Activated CD4-positive, alpha-beta T cell treated with anti-CD3 and anti-CD28 coated beads for 24 hours (primary cell): ENCODE results near the gene GPC3.
"Not testable (repeated sequence)": the region's sequence is repeated elsewhere in the genome, so short reads cannot be mapped to it uniquely, and the experiment has no call there.

Source experiments
- DNase-seq, 2 donors: peaks; one replicate each; pipeline ENCODE4 v3.0.0-alpha.2; 2020; ENCODE audit warnings: low read depth in 2 of 2

GPC3 gene

GRCh38 chrX:133771086-133771646 is 214.2 kb downstream of the GPC3 start:
- no peak for DNase-seq

- not testable (repeated sequence) for DNase-seq
Measured at GRCh38 chrX:133762976-133763548, 222.3 kb downstream of the GPC3 start.

GRCh38 chrX:133754657-133755056 is 230.7 kb downstream of the GPC3 start:
- DNase-seq, result no peak

DNA sequence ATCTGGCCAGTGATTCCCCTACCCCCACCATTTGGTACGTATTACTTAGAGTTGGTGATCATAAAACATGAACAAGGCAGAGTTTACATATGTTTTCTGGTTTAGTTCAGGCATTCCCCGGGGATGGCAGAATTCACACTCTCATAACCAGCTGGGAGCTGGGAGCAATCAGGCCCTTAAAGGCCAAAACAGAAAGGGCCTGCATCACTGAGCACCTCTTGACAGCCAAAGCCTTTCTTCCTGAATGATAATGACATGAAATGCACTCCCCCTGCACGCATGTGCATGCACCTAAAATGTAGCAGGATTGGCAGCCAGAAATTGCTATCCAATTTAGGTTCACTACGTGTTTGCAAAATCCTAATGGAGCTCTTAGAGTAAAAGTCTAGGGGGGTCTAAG is 235.4 kb downstream of the GPC3 start:
- no peak for DNase-seq

- DNase-seq, result no peak
Measured at GRCh38 chrX:133749370-133749769, 236.0 kb downstream of the GPC3 start.

DNA sequence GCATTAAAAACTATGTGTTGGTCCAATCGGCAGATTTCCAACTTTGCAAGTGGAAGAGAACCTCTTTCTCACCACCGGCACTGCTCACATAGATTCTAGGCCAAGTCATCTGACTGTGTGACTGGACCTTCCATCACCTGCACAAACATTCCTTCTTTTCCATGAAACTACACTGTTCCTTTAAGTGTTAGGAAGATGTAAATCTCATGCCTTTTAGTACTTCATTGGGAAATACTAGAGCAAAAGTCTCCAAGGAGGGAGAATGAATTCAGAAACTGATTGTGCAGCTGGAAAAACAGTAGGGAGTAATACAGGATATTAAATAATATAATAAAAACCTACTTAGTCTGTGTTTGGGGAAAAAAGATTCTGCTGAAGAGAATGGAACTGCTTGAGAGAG is 238.2 kb downstream of the GPC3 start:
- DNase-seq, result no peak

DNA sequence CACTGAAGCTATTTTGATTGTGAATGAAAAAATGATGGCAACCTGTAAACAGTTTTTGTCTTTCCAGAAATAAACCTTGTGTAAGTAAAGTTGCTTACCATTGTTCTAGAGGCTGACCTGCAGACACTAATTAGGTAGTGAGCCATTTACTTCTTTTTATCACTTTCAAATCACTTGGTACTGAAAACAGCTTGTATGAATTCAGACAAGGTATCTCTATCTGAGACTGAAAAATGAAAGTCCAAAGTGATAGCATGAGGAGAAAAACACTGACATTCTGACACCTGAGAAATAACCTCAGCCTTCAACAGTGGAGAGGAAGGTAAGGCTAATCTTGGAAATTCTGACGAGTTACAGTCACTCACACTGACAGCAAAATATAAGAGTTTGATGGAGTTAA is 238.8 kb downstream of the GPC3 start:
- DNase-seq, result no peak

DNA sequence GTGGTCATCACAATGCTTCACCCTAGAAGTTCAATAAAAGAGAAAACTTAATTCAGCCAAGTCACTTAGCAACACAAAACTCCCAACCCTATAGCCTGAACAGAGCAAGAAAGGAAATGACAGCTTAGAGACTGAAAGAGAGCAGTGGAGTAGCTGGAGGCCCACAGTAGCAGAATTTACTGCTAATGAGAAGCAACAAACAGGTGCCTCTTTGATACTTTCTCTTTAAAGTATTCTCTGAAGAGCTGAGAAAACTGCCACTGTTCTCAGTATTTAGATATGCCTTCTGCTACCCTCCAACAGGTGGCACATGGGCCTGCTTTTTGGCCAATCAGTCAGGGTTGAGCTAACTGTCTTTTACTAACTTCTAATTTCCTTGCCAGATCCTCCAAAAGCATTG is 240.0 kb downstream of the GPC3 start:
- DNase-seq, result no peak

- DNase-seq, result no peak
Measured at GRCh38 chrX:133742602-133743305, 242.6 kb downstream of the GPC3 start.

- DNase-seq, result no peak
Measured at GRCh38 chrX:133741303-133741702, 244.1 kb downstream of the GPC3 start.

DNA sequence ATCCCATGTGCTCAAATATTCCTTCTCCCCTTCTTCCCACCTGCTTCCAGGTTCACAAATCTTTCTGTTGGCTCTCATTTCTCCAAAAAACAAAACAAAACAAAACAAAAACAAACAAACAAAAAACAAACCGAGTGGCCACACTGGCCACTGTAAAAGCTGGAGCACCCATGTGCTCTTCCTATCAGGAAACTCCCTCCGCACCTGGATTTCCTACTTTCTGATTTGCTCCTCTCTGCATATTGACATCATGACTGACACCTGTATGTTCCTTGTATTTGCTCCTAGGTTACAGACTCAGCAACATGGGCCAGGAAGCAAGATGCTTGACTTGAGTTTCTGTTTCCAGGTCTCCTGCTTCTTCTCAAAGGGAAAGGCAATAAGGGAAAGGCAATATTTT is 258.8 kb downstream of the GPC3 start:
- no peak for DNase-seq

DNA sequence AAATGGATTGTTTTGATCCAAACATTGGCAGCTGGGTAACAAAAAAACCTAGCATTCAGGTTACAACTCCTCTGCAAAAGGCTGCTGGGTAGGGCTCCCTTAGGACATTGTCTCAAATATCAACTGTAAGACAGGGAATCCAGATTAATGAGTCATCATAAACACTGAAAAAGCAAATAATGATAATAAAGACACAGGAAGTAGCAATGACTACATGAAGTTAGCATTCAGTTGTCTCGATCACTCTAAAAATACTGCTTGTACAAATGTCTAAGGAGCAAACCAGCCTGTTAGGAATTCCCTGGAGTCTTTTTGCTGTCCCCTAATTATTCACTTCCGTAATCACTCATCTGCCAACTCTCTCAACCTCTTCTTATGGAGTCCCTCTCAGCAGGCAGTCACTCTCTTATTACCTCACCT is 259.2 kb downstream of the GPC3 start:
- no peak for DNase-seq

DNA sequence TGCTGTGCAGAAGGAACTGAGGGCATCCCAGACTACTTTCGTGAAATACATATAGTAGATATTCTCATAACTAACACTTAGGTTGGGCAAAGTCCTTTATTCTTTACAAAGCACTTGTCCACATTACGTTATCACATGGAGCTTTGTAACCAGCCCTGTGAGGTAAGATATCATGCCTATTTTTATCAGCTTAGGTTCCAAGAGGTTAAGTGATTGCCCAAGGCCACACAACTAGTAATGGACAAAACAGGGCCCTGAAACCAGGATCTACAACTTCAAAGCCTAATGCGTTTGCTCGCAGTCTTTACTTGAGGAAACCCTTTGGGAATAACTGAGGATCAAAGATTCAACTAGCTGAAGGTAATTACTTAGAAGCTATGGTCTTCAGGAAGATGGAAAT is 261.5 kb downstream of the GPC3 start:
- DNase-seq, result no peak

GRCh38 chrX:133722756-133723155 is 262.6 kb downstream of the GPC3 start:
- no peak for DNase-seq

DNA sequence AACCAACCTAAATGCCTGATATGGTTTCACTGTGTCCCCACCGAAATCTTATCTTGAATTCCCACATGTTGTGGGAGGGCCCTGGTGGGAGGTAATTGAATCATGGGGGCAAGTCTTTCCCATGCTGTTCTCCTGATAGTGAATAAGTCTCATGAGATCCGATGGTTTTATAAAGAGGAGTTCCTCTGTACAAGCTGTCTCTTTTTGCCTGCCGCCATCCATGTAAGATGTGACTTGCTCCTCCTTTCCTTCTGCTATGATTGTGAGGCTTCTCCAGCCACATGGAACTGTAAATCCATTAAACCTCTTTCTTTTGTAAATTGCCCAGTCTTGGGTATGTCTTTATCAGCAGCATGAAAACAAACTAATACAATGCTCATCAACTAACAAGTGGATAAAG is 265.1 kb downstream of the GPC3 start:
- not testable (repeated sequence) for DNase-seq

DNA sequence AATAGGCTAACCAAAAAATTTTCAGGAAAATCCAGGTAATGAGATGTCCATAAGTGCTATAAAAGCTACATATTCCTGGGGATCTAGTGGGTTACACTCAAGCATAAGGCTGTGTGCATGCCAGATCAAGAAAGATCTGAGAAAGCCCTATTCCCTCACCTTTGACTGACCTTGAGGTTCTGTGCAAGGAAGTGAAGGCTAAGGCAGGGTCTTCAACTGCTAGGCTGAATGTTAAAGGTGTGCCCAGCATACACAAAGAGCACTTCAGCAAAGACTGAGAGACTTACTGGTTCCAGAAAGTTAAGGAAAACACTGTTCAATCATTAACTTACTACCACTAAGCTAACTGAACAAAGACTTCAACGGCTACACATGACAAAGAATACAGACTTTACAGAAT is 269.7 kb downstream of the GPC3 start:
- DNase-seq, result no peak

GRCh38 chrX:133709501-133709900 is 275.9 kb downstream of the GPC3 start:
- DNase-seq, result no peak

GRCh38 chrX:133706890-133707289 is 278.5 kb downstream of the GPC3 start:
- no peak for DNase-seq

DNA sequence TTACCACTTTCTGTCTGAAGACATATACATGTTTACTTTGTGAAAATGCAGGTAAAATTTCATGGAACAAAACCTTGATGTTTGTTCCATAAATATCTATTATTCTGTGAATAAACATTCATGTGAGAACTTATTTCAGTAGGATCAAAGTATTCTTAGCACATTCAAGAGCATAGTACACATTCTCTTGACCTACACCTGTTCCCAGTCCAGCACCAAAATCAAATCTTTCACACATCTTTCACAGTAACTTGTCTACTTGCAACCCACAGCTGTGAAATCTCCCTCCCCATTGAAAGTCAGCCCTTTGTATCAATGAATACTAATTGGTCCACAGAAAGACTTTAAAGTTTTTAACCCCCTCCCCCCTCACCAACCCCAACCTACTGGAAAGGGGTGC is 283.2 kb downstream of the GPC3 start:
- no peak for DNase-seq

DNA sequence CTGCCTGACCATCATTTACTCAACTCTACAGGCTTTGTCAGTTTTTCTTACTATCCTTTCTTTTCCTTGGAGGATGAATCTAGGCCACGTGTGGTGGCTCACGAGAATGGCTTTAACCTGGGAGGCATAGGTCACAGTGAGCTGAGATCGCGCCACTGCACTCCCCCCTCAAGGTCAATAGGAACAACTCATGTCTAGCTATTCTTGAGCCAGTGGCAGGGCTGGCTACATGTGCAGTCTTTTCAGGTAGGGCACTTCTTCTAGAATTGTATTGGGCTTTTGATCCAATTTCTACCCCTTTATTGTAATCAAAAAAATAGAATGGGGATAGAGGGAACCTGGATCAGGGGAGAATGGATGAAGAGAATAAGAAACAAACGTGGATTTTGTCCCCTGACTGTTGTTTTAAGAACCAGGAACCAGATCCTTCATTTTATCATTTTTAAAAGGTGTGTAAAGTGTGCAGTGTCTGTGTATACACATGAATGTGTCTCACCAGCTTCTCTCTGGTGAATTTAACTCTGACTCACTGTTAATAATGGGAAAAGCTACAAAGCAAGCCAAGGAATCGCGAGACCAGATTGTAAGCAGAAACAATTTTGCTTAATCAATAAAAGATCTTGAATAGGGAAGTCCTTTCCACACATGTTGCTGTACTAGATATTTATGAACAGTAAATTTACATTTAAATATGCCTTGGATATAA is 286.2 kb downstream of the GPC3 start:
- no peak for DNase-seq

DNA sequence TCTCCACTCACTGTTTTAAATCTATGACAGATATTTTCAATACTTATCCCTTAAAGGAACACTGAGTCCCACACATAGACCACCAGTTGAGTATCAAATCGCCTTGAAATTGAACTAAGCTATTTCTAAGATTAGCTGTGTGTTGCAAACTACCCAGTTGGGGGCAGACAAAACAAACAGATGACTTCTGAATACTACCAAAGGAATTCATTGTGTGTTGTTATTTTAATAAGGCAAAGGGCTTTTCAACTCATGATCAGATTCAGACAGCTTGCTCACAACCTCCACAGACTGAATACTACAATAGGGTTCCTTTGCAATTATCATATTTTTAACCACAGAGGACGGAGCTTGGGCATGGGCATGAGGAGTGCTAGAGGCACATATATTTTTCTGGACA is 287.1 kb downstream of the GPC3 start:
- DNase-seq, result no peak

- DNase-seq, result no peak
Measured at GRCh38 chrX:133697656-133698055, 287.7 kb downstream of the GPC3 start.
